Stimulated activated CD4-positive, alpha-beta T cell treated with anti-CD3 and anti-CD28 coated beads, Interleukin-15, amount 100 ng/mL, for 24 hours (primary cell): ENCODE data around the gene TSNAX.
"Not testable (repeated sequence)": the region's sequence is repeated elsewhere in the genome, so short reads cannot be mapped to it uniquely, and the experiment has no call there.

Experiments used
- DNase-seq: peaks from one replicate; pipeline ENCODE4 v3.0.0-alpha.2; 2020

TSNAX gene

GRCh38 chr1:231564373-231564772 lies 35.9 kb downstream of the TSNAX start:
- no peak for DNase-seq

- DNase-seq = no peak
These were observed 38.0 kb downstream of the TSNAX start for GRCh38 chr1:231566496-231566895.

GRCh38 chr1:231570262-231570661 lies 41.8 kb downstream of the TSNAX start:
- DNase-seq = not testable (repeated sequence)

GRCh38 chr1:231571904-231572303 lies 43.4 kb downstream of the TSNAX start:
- DNase-seq = no peak

GRCh38 chr1:231575472-231575871 lies 47.0 kb downstream of the TSNAX start:
- no peak for DNase-seq

- no peak for DNase-seq
These were observed 48.6 kb downstream of the TSNAX start for GRCh38 chr1:231576804-231577718.

GRCh38 chr1:231580874-231581273 lies 52.4 kb downstream of the TSNAX start:
- DNase-seq = no peak

GRCh38 chr1:231581859-231582258 lies 53.4 kb downstream of the TSNAX start:
- no peak for DNase-seq

GRCh38 chr1:231583376-231583775 lies 54.9 kb downstream of the TSNAX start:
- no peak for DNase-seq

- no peak for DNase-seq
These were observed 55.6 kb downstream of the TSNAX start for GRCh38 chr1:231584117-231584516.

- no peak for DNase-seq
These were observed 56.5 kb downstream of the TSNAX start for GRCh38 chr1:231584921-231585320.

- DNase-seq = peak; percentile 57
These were observed 62.2 kb downstream of the TSNAX start for GRCh38 chr1:231590453-231591198.

GRCh38 chr1:231591466-231591865 lies 63.0 kb downstream of the TSNAX start:
- DNase-seq = no peak

GRCh38 chr1:231592809-231593208 lies 64.3 kb downstream of the TSNAX start:
- DNase-seq = no peak

GRCh38 chr1:231593264-231593663 lies 64.8 kb downstream of the TSNAX start:
- DNase-seq = not testable (repeated sequence)

GRCh38 chr1:231594123-231594522 lies 65.7 kb downstream of the TSNAX start:
- no peak for DNase-seq

GRCh38 chr1:231594749-231595148 lies 66.3 kb downstream of the TSNAX start:
- DNase-seq = no peak

- no peak for DNase-seq
These were observed 67.9 kb downstream of the TSNAX start for GRCh38 chr1:231596337-231596791.

GRCh38 chr1:231597971-231598370 lies 69.5 kb downstream of the TSNAX start:
- no peak for DNase-seq

GRCh38 chr1:231600458-231600976 lies 72.0 kb downstream of the TSNAX start:
- DNase-seq = no peak

GRCh38 chr1:231601824-231602672 lies 73.6 kb downstream of the TSNAX start:
- no peak for DNase-seq

- DNase-seq = no peak
These were observed 74.2 kb downstream of the TSNAX start for GRCh38 chr1:231602673-231602984.
